Measurements from ENCODE around the gene ATG5. TPM values are rescaled to one million over a fixed set of nuclear protein-coding genes. Genes with fewer than 3 reads are reported as not detected.
A peak's percentile ranks its signal among the peaks of the same experiment; 100 is the strongest.

ATG5 gene
- total RNA-seq, 1 experiment from 2014 or later, result 51.4 TPM

DNA sequence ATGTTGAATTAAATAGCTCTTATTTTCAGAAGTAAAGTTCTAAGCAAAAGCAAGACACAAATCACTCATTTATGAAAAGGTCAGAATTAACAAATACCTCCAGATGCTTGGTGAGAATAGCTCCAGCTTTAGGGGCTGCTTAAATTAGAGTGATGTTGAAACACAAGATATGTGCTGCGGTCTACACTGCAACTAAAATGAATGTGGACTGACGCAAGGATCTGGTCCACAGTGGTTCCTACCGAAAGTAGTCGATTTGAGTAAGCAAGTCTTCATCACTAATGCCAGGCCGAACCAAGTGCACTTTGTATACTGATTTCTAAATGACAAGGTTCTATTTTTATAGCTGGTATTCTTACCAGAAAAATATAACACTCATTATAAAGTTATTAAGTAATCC, 143.1 kb downstream of the ATG5 start:
- ChIA-PET CTCF (no interaction called here), POLR2A (no interaction called here)
- intact Hi-C loops (cut with micrococcal nuclease; ENCODE audit: unreplicated experiment) (no loop called here), in situ Hi-C loops (cut with HindIII; ENCODE audit: low pct_unique_long_range_greater_than_20kb, low sequenced_read_pairs) (no loop called here)
- H3K27ac ChIP-seq (ENCODE audit: low read length), result no peak overlapping the region
- H3K4me1 ChIP-seq (ENCODE audit: control insufficient read depth, insufficient read depth, low read length), result no peaks in the 10 kb centered on the region
- H3K4me3 ChIP-seq (ENCODE audit: low read depth in 2 of 2, low read length in 2 of 2), result no peak overlapping the region
- TF ChIP-seq SIN3A (IDR thresholded peaks at IDR 0.05; ENCODE audit: borderline replicate concordance, insufficient read depth, low read depth, low read length) (no peak), TCF7L2 (IDR thresholded peaks at IDR 0.05; ENCODE audit: low read depth, low read length) (no peak), POLR2AphosphoS5 (IDR thresholded peaks at IDR 0.05; ENCODE audit: low read depth, low read length) (no peak)
- TF ChIP-seq, protein P1, sequence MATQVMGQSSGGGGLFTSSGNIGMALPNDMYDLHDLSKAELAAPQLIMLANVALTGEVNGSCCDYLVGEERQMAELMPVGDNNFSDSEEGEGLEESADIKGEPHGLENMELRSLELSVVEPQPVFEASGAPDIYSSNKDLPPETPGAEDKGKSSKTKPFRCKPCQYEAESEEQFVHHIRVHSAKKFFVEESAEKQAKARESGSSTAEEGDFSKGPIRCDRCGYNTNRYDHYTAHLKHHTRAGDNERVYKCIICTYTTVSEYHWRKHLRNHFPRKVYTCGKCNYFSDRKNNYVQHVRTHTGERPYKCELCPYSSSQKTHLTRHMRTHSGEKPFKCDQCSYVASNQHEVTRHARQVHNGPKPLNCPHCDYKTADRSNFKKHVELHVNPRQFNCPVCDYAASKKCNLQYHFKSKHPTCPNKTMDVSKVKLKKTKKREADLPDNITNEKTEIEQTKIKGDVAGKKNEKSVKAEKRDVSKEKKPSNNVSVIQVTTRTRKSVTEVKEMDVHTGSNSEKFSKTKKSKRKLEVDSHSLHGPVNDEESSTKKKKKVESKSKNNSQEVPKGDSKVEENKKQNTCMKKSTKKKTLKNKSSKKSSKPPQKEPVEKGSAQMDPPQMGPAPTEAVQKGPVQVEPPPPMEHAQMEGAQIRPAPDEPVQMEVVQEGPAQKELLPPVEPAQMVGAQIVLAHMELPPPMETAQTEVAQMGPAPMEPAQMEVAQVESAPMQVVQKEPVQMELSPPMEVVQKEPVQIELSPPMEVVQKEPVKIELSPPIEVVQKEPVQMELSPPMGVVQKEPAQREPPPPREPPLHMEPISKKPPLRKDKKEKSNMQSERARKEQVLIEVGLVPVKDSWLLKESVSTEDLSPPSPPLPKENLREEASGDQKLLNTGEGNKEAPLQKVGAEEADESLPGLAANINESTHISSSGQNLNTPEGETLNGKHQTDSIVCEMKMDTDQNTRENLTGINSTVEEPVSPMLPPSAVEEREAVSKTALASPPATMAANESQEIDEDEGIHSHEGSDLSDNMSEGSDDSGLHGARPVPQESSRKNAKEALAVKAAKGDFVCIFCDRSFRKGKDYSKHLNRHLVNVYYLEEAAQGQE (IDR thresholded peaks at IDR 0.05; ENCODE audit: insufficient read depth in 1 of 2, low read depth in 2 of 2, low read length in 1 of 2), result no peak
- TF ChIP-seq, protein P2, sequence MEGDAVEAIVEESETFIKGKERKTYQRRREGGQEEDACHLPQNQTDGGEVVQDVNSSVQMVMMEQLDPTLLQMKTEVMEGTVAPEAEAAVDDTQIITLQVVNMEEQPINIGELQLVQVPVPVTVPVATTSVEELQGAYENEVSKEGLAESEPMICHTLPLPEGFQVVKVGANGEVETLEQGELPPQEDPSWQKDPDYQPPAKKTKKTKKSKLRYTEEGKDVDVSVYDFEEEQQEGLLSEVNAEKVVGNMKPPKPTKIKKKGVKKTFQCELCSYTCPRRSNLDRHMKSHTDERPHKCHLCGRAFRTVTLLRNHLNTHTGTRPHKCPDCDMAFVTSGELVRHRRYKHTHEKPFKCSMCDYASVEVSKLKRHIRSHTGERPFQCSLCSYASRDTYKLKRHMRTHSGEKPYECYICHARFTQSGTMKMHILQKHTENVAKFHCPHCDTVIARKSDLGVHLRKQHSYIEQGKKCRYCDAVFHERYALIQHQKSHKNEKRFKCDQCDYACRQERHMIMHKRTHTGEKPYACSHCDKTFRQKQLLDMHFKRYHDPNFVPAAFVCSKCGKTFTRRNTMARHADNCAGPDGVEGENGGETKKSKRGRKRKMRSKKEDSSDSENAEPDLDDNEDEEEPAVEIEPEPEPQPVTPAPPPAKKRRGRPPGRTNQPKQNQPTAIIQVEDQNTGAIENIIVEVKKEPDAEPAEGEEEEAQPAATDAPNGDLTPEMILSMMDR (IDR thresholded peaks at IDR 0.05), result no peak
- H3K27me3 ChIP-seq (ENCODE audit: control insufficient read depth, insufficient read depth, low read length), result no peaks in the 10 kb centered on the region
- H3K36me3 ChIP-seq (ENCODE audit: control insufficient read depth, insufficient read depth, low read length), result peaks cover 2% of the 10 kb centered on the region; the same call in 1 of the 2 replicates
- ATAC-seq, result no peak
- no TSS peak for BruUV-seq (replicated peaks)
- H3K9me3 ChIP-seq (ENCODE audit: control insufficient read depth, insufficient read depth, low read depth, low read length), result no peaks in the 10 kb centered on the region
- no peak for DNase-seq (ENCODE audit: low read depth, low spot score)

DNA sequence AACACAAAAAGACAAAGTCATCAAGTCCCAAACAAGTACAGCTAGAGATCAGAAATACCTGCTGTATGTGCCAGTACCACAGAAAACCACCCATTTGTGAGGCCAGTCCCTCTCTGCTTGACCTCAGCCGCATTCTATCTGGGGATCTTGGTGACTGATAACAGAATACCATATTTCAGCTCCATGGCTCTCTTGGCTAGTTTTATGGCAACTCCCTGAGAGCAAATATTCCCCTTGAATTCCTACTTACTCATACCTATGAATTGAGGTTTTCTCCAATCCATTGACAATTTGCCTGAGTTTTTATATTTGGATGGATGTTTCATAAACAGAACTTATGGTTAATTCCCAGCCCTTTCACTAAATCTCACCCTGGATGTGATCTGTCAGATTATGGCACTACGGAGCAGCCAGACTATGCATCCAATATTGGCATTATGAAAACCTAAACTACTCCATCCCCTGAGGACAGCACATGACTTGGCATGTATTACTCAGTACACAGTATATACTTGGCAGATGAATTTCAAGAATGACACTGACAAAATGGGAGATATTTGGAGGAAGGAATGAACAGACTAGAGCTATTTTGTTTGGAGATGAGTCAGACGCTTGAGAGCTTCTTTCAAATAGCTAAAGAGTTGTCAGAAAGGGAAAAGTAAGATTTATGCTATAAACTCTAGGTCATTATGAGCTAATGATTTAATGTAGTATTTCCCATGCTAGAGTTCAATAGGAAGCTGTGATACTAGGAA, 143.7 kb downstream of the ATG5 start:
- H3K27me3 ChIP-seq (ENCODE audit: control insufficient read depth, insufficient read depth, low read length), result no peaks in the 10 kb centered on the region
- 0 out of 2 replicates have a peak, but pooled peaks have one; percentile 9 for TF ChIP-seq POLR2AphosphoS5 (IDR thresholded peaks at IDR 0.05; ENCODE audit: low read depth, low read length)
- TF ChIP-seq SIN3A (IDR thresholded peaks at IDR 0.05; ENCODE audit: borderline replicate concordance, insufficient read depth, low read depth, low read length), result no peak
- ATAC-seq, result no peak
- H3K4me1 ChIP-seq (ENCODE audit: control insufficient read depth, insufficient read depth, low read length), result no peaks in the 10 kb centered on the region
- ChIA-PET POLR2A (no interaction called here), CTCF (no interaction called here)
- no peak overlapping the region for H3K27ac ChIP-seq (ENCODE audit: low read length)
- no TSS peak for BruUV-seq (replicated peaks)
- in situ Hi-C loops (cut with HindIII; ENCODE audit: low pct_unique_long_range_greater_than_20kb, low sequenced_read_pairs), result no loop called here
- H3K4me3 ChIP-seq (ENCODE audit: low read depth in 2 of 2, low read length in 2 of 2), result no peak overlapping the region
- no peaks in the 10 kb centered on the region for H3K36me3 ChIP-seq (ENCODE audit: control insufficient read depth, insufficient read depth, low read length)
- no peak for DNase-seq (ENCODE audit: low read depth, low spot score)
- no peaks in the 10 kb centered on the region for H3K9me3 ChIP-seq (ENCODE audit: control insufficient read depth, insufficient read depth, low read depth, low read length)
- intact Hi-C loops (cut with micrococcal nuclease; ENCODE audit: unreplicated experiment), result no loop called here

- intact Hi-C loops (cut with micrococcal nuclease; ENCODE audit: unreplicated experiment), result no loop called here
- in situ Hi-C loops (cut with HindIII; ENCODE audit: low pct_unique_long_range_greater_than_20kb, low sequenced_read_pairs), result no loop called here
Measured at GRCh38 chr6:106180208-106180607, 145.4 kb downstream of the ATG5 start.

More at GRCh38 chr6:106180208-106180607, 145.4 kb downstream of the ATG5 start:
- no peaks in the 10 kb centered on the region for H3K36me3 ChIP-seq (ENCODE audit: control insufficient read depth, insufficient read depth, low read length)
- POLR2A ChIA-PET, result no interaction called here
- H3K27me3 ChIP-seq (ENCODE audit: control insufficient read depth, insufficient read depth, low read length), result no peaks in the 10 kb centered on the region
- no peak for DNase-seq (ENCODE audit: low read depth, low spot score)
- ATAC-seq, result no peak
- no peak overlapping the region for H3K27ac ChIP-seq (ENCODE audit: low read length)
- CTCF ChIA-PET, result no interaction called here
- no peak for TF ChIP-seq POLR2AphosphoS5 (IDR thresholded peaks at IDR 0.05; ENCODE audit: low read depth, low read length)
- TF ChIP-seq, protein P2 (IDR thresholded peaks at IDR 0.05), result no peak
- TF ChIP-seq, protein P1 (IDR thresholded peaks at IDR 0.05; ENCODE audit: insufficient read depth in 1 of 2, low read depth in 2 of 2, low read length in 1 of 2), result no peak
- no peak for TF ChIP-seq TCF7L2 (IDR thresholded peaks at IDR 0.05; ENCODE audit: low read depth, low read length)
- no peak for TF ChIP-seq SIN3A (IDR thresholded peaks at IDR 0.05; ENCODE audit: borderline replicate concordance, insufficient read depth, low read depth, low read length)
- no peaks in the 10 kb centered on the region for H3K4me1 ChIP-seq (ENCODE audit: control insufficient read depth, insufficient read depth, low read length)
- no TSS peak for BruUV-seq (replicated peaks)
- H3K4me3 ChIP-seq (ENCODE audit: low read depth in 2 of 2, low read length in 2 of 2), result no peak overlapping the region
- no peaks in the 10 kb centered on the region for H3K9me3 ChIP-seq (ENCODE audit: control insufficient read depth, insufficient read depth, low read depth, low read length)

Measured in Panc1 (cell line).